ENCODE measurements around the gene VASP. TPM values are rescaled to one million over a fixed set of nuclear protein-coding genes. Genes with fewer than 3 reads are reported as not detected.

Gene VASP
- total and polyA plus RNA-seq, 9 of the 15 experiments (the other 6 are each of a cell fraction or from before 2014, with no cell fraction given), result 16.7 to 261 (median 112) TPM

DNA sequence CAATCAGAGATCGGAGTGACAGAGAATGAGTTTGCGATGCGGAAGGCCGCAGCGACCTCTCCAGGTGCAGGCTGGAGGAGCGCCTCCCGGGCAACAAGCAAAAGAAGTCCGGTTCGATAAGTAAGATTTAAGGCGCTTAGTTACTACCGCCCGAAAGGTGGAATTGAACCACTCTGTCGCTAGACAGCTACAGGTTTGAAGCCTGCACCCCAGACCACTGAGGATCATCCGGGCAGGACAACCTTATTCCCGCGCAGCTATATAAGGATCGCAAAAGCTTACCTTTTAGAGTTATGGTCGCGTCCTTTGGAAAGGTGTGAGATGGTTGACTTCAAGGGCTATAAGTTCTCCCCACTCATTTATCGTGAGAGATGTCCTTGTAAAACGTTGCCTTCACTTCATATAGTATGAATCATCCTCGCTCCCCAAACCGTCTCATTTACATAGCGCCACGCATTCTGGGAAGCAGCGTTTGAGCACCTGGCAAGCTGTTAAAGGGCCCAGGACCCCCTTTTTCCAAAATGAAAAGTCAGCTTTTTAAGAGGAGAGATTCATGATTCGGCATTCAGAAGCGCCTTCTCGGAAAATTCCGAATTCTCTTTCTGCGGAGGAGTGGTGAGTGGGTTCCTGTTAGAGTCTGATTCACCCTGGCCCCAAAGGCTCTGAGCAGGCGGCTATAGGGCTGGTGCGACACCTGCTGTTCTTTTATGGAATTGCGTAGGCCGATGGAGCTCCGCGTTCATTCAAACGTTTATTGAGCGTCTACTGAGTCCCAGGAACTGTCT is 28.6 kb upstream of the VASP start (continued):
- TF ChIP-seq JUND (IDR thresholded peaks at IDR 0.05; ENCODE audit: borderline replicate concordance, low read depth, low read length) (peak; percentile 39), JUND (tag; IDR thresholded peaks at IDR 0.05; ENCODE audit: borderline replicate concordance, low read depth, low read length) (peak; percentile 77; the same call in 2 of the 3 replicates), NCOR1 (IDR thresholded peaks at IDR 0.05) (peak; percentile 43), POLR3A (IDR thresholded peaks at IDR 0.05; ENCODE audit: borderline replicate concordance, extremely low read depth, insufficient read depth, insufficient read length) (peak; percentile 98), ELF1 (tag; IDR thresholded peaks at IDR 0.05) (peak; percentile 30), ZNF384 (IDR thresholded peaks at IDR 0.05; ENCODE audit: low read depth, low read length) (peak; percentile 58; the same call in 1 of the 2 replicates), KLF13 (tag; IDR thresholded peaks at IDR 0.05; ENCODE audit: borderline replicate concordance, low read depth) (no peak), DDX20 (tag; IDR thresholded peaks at IDR 0.05; ENCODE audit: low read depth) (no peak), NFIC (IDR thresholded peaks at IDR 0.05) (peak; percentile 69; the same call in 1 of the 2 replicates), HNRNPUL1 (IDR thresholded peaks at IDR 0.05; ENCODE audit: low read length) (no peak), KLF1 (tag; IDR thresholded peaks at IDR 0.05) (no peak), NFE2L1 (tag; IDR thresholded peaks at IDR 0.05; ENCODE audit: borderline replicate concordance, low read depth) (no peak)
- TF ChIP-seq, protein P1, sequence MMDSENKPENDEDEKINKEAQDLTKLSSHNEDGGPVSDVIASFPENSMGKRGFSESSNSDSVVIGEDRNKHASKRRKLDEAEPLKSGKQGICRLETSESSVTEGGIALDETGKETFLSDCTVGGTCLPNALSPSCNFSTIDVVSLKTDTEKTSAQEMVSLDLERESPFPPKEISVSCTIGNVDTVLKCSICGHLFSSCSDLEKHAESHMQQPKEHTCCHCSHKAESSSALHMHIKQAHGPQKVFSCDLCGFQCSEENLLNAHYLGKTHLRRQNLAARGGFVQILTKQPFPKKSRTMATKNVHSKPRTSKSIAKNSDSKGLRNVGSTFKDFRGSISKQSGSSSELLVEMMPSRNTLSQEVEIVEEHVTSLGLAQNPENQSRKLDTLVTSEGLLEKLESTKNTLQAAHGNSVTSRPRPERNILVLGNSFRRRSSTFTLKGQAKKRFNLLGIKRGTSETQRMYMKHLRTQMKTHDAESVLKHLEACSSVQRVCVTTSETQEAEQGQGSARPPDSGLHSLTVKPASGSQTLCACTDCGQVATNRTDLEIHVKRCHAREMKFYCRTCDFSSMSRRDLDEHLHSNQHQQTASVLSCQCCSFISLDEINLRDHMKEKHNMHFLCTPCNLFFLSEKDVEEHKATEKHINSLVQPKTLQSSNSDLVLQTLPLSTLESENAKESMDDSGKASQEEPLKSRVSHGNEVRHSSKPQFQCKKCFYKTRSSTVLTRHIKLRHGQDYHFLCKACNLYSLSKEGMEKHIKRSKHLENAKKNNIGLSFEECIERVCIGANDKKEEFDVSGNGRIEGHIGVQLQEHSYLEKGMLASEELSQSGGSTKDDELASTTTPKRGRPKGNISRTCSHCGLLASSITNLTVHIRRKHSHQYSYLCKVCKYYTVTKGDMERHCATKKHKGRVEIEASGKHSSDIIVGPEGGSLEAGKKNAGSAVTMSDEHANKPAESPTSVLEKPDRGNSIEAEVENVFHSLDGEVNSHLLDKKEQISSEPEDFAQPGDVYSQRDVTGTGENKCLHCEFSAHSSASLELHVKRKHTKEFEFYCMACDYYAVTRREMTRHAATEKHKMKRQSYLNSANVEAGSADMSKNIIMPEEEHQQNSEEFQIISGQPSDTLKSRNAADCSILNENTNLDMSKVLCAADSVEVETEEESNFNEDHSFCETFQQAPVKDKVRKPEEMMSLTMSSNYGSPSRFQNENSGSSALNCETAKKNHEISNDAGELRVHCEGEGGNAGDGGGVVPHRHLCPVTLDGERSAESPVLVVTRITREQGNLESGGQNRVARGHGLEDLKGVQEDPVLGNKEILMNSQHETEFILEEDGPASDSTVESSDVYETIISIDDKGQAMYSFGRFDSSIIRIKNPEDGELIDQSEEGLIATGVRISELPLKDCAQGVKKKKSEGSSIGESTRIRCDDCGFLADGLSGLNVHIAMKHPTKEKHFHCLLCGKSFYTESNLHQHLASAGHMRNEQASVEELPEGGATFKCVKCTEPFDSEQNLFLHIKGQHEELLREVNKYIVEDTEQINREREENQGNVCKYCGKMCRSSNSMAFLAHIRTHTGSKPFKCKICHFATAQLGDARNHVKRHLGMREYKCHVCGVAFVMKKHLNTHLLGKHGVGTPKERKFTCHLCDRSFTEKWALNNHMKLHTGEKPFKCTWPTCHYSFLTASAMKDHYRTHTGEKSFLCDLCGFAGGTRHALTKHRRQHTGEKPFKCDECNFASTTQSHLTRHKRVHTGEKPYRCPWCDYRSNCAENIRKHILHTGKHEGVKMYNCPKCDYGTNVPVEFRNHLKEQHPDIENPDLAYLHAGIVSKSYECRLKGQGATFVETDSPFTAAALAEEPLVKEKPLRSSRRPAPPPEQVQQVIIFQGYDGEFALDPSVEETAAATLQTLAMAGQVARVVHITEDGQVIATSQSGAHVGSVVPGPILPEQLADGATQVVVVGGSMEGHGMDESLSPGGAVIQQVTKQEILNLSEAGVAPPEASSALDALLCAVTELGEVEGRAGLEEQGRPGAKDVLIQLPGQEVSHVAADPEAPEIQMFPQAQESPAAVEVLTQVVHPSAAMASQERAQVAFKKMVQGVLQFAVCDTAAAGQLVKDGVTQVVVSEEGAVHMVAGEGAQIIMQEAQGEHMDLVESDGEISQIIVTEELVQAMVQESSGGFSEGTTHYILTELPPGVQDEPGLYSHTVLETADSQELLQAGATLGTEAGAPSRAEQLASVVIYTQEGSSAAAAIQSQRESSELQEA (IDR thresholded peaks at IDR 0.05; ENCODE audit: low read depth), result no peak
- TF ChIP-seq, protein P2, sequence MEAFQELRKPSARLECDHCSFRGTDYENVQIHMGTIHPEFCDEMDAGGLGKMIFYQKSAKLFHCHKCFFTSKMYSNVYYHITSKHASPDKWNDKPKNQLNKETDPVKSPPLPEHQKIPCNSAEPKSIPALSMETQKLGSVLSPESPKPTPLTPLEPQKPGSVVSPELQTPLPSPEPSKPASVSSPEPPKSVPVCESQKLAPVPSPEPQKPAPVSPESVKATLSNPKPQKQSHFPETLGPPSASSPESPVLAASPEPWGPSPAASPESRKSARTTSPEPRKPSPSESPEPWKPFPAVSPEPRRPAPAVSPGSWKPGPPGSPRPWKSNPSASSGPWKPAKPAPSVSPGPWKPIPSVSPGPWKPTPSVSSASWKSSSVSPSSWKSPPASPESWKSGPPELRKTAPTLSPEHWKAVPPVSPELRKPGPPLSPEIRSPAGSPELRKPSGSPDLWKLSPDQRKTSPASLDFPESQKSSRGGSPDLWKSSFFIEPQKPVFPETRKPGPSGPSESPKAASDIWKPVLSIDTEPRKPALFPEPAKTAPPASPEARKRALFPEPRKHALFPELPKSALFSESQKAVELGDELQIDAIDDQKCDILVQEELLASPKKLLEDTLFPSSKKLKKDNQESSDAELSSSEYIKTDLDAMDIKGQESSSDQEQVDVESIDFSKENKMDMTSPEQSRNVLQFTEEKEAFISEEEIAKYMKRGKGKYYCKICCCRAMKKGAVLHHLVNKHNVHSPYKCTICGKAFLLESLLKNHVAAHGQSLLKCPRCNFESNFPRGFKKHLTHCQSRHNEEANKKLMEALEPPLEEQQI (IDR thresholded peaks at IDR 0.05), result no peak
- TF ChIP-seq, protein P3, sequence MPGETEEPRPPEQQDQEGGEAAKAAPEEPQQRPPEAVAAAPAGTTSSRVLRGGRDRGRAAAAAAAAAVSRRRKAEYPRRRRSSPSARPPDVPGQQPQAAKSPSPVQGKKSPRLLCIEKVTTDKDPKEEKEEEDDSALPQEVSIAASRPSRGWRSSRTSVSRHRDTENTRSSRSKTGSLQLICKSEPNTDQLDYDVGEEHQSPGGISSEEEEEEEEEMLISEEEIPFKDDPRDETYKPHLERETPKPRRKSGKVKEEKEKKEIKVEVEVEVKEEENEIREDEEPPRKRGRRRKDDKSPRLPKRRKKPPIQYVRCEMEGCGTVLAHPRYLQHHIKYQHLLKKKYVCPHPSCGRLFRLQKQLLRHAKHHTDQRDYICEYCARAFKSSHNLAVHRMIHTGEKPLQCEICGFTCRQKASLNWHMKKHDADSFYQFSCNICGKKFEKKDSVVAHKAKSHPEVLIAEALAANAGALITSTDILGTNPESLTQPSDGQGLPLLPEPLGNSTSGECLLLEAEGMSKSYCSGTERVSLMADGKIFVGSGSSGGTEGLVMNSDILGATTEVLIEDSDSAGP (CRISPR knock-in tag; IDR thresholded peaks at IDR 0.05), result peak; percentile 98

Measured in K562 (cell line).